Fibroblast of lung (primary cell): ENCODE results near the gene PACSIN1.

Experiments
- EZH2 ChIP-seq: IDR thresholded peaks from 2 replicates; pipeline ENCODE4 v1.5.1; 2012; ENCODE audit warnings: low read length, control low read depth, mild to moderate bottlenecking; ENCODE audit errors: missing control alignments
- TF ChIP-seq, protein P1 (sequence below), 2 donors: IDR thresholded peaks in 1 of 2; conservative IDR thresholded peaks in 1 of 2; 1 replicate in 1 of 2; 2 replicates in 1 of 2; pipeline ENCODE4 v1.5.1; 2011 to 2012; ENCODE audit warnings: low read length in 2 of 2, control low read depth in 1 of 2, inconsistent platforms in 1 of 2, low read depth in 1 of 2, mild to moderate bottlenecking in 1 of 2

DNA sequence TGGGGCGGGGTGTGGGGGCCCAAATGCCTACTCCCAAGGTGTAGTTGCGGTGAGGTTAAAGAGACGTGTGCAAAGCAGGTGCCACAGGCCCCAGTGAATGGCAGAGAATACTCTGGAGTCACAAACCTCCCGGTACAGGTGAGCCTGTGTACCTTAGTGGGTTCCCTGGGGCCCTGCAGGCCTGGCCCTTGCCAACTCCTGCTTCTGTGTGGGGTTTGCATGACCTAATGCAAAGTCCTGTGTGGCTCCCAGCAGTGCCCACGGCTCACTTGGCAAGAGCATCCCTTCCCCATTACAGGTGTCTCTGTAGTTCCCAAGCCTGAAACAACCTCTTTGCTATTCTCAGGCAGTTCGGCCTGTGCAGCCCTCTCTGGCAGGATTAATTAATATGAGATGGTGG is 72.7 kb downstream of the PACSIN1 start:
- TF ChIP-seq, protein P1, sequence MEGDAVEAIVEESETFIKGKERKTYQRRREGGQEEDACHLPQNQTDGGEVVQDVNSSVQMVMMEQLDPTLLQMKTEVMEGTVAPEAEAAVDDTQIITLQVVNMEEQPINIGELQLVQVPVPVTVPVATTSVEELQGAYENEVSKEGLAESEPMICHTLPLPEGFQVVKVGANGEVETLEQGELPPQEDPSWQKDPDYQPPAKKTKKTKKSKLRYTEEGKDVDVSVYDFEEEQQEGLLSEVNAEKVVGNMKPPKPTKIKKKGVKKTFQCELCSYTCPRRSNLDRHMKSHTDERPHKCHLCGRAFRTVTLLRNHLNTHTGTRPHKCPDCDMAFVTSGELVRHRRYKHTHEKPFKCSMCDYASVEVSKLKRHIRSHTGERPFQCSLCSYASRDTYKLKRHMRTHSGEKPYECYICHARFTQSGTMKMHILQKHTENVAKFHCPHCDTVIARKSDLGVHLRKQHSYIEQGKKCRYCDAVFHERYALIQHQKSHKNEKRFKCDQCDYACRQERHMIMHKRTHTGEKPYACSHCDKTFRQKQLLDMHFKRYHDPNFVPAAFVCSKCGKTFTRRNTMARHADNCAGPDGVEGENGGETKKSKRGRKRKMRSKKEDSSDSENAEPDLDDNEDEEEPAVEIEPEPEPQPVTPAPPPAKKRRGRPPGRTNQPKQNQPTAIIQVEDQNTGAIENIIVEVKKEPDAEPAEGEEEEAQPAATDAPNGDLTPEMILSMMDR (conservative IDR thresholded peaks at IDR 0.05 in 1 of 2, IDR thresholded peaks at IDR 0.05 in 1 of 2; ENCODE audit: low read depth in 1 of 2, low read length in 2 of 2), result no peak
- TF ChIP-seq EZH2, result no peak
